ENCODE results near the gene TMEM259.

Gene TMEM259

DNA sequence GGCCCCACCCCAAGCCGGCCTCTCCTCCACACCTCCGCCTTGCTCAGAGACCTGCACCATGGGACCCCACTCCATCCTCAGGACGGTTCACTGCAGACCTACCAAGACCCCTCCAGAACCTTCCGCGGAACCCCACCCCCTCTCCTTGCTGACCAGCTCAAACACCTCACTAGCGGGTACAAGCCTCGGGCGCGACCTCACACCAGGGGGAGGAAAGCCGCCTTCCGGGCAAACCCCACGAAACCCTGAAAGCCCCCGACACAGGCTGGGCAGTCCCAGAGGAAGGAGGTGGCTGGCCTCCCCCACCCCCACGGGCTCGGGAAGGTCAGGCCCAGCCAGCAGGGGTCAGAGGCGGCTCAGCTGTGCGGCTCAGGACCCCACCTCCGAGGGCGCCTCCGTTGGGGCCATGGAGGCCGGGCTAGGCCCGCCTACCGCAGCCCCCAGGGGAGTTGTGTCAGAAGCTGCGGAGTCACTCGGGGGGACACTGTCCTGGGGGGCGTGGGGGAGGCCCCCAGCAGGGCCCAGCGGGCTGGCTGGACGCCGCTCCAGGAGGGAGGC is 10.9 kb downstream of the TMEM259 start:
- no peaks in the 10 kb centered on the region for H3K9me3 ChIP-seq (ENCODE audit: control insufficient read depth, low read depth, low read length)
- no peak overlapping the region for H3K9ac ChIP-seq (ENCODE audit: low read length)
- no peaks in the 10 kb centered on the region for H3K4me1 ChIP-seq (ENCODE audit: control insufficient read depth, low read depth, low read length)
- H3K27ac ChIP-seq (ENCODE audit: low read length) = no peak overlapping the region
- no peaks in the 10 kb centered on the region for H3K27me3 ChIP-seq (ENCODE audit: control insufficient read depth, insufficient read depth, low read length)
- H3K36me3 ChIP-seq (ENCODE audit: control insufficient read depth, low read depth, low read length) = peaks cover 12% of the 10 kb centered on the region
- no peak overlapping the region for H3K4me3 ChIP-seq (ENCODE audit: low read length)

DNA sequence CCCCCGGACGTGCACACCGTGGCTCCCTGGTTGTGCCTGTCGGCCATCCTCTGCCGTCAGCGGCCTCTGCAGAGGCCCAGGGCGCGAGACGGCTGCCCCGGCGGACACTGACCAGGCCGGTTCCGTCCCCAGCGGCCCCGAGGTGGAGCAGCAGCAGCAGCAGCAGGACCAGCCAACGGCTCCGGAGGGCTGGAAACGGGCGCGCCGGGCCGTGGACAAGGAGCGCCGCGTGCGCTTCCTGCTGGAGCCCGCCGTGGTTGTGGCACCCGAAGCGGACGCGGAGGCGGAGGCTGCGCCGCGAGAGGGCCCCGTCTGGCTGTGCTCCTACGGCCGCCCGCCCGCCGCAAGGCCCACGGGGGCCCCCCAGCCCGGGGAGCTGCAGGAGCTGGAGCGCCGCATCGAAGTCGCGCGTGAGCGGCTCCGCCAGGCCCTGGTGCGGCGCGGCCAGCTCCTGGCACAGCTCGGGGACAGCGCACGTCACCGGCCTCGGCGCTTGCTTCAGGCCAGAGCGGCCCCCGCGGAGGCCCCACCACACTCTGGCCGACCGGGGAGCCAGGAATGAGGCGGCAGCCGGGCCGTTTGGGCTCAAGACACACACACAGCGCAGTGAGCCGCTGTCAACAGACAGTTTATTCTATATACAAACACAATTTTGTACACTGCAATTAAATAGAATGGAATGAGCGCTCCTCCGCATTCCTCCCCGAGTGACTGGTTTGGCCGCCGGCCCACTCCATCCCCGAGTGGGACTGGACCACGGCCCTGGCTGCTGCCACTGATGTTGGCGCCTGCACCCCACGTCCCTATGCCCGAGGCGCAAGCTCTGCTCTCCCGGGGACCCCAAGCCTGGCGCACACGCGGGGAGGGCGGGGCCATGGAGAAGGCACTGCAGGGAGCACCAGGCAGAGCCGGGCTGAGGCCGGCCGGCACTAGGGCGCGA is 11.6 kb downstream of the TMEM259 start:
- H3K36me3 ChIP-seq (ENCODE audit: control insufficient read depth, low read depth, low read length) = peaks cover 12% of the 10 kb centered on the region
- no peaks in the 10 kb centered on the region for H3K9me3 ChIP-seq (ENCODE audit: control insufficient read depth, low read depth, low read length)
- H3K27ac ChIP-seq (ENCODE audit: low read length) = no peak overlapping the region
- H3K27me3 ChIP-seq (ENCODE audit: control insufficient read depth, insufficient read depth, low read length) = no peaks in the 10 kb centered on the region
- no peak overlapping the region for H3K9ac ChIP-seq (ENCODE audit: low read length)
- no peaks in the 10 kb centered on the region for H3K4me1 ChIP-seq (ENCODE audit: control insufficient read depth, low read depth, low read length)
- H3K4me3 ChIP-seq (ENCODE audit: low read length) = no peak overlapping the region

DNA sequence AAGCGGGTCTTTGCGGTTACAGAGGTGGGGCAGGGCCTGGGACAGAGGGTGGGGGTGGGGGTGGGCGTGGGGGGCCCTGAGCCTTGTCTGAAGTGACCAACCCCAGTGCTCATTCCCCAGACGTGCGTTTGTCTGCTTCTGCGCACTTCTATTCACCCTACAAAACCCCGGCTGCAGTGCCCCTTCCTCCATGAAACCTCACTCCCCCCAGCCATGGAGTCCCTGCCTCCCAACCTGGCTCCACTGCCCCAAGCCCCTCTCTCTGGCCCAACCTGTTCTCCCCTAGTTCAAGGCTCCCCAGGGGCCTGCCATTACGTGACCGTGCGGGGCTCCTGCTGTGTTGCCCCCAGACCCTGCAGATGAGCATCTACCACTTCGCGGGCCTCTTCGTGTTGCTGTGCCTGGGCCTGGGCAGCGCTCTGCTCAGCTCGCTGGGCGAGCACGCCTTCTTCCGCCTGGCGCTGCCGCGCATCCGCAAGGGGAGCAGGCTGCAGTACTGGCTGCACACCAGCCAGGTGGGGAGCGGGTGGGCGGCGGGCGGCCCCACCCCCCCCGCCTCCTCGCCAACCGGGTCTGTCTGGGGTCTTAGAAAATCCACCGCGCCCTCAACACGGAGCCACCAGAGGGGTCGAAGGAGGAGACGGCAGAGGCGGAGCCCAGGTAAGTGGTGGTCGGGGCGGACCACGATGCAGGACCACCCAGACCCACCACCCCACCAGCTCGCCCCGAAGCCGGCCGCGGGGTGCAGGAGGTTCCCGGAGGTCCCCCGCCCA is 12.5 kb downstream of the TMEM259 start:
- Histone ChIP-seq H3K27me3 (ENCODE audit: control insufficient read depth, insufficient read depth, low read length) (no peaks in the 10 kb centered on the region), H3K4me1 (ENCODE audit: control insufficient read depth, low read depth, low read length) (no peaks in the 10 kb centered on the region), H3K27ac (ENCODE audit: low read length) (no peak overlapping the region), H3K4me3 (ENCODE audit: low read length) (no peak overlapping the region), H3K9ac (ENCODE audit: low read length) (no peak overlapping the region), H3K9me3 (ENCODE audit: control insufficient read depth, low read depth, low read length) (no peaks in the 10 kb centered on the region), H3K36me3 (ENCODE audit: control insufficient read depth, low read depth, low read length) (peaks cover 5% of the 10 kb centered on the region)

DNA sequence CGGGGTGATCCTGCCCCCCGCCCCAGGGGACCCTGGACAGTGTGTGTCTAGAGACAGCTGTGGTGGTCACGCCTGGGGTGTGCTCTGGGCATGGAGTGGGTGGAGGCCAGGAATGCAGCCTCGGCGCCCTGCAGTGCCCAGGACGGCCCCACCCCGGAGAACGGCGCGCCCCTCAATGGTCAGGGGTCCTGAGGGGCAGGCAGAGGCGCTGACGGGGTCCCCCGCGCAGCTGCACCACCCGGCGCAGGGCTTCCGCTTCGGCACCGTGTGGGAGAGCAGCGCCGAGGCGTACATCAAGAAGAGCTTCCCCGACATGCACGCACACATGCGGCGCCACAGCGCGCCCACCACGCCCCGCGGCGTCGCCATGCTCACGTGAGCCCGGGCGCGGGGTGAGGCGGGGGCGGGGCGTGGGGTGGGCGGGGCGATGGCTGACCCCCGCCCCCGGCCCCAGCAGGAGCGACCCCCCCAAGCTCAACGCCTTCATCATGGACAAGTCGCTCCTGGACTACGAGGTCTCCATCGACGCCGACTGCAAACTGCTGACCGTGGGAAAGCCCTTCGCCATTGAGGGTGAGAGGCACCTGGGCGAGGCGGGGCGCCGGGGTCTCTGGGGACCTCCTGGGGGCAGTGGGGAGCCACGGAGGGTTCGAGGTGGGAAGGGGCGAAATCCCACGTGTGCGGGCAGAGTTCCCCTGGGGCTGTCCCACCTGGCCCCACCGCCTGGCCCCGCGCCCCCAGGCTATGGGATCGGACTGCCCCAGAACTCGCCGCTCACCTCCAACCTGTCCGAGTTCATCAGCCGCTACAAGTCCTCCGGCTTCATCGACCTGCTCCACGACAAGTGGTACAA is 13.3 kb downstream of the TMEM259 start:
- no peak overlapping the region for H3K9ac ChIP-seq (ENCODE audit: low read length)
- H3K36me3 ChIP-seq (ENCODE audit: control insufficient read depth, low read depth, low read length) = peaks cover 3% of the 10 kb centered on the region
- no peaks in the 10 kb centered on the region for H3K4me1 ChIP-seq (ENCODE audit: control insufficient read depth, low read depth, low read length)
- no peak overlapping the region for H3K4me3 ChIP-seq (ENCODE audit: low read length)
- H3K27ac ChIP-seq (ENCODE audit: low read length) = no peak overlapping the region
- H3K9me3 ChIP-seq (ENCODE audit: control insufficient read depth, low read depth, low read length) = no peaks in the 10 kb centered on the region
- H3K27me3 ChIP-seq (ENCODE audit: control insufficient read depth, insufficient read depth, low read length) = no peaks in the 10 kb centered on the region

DNA sequence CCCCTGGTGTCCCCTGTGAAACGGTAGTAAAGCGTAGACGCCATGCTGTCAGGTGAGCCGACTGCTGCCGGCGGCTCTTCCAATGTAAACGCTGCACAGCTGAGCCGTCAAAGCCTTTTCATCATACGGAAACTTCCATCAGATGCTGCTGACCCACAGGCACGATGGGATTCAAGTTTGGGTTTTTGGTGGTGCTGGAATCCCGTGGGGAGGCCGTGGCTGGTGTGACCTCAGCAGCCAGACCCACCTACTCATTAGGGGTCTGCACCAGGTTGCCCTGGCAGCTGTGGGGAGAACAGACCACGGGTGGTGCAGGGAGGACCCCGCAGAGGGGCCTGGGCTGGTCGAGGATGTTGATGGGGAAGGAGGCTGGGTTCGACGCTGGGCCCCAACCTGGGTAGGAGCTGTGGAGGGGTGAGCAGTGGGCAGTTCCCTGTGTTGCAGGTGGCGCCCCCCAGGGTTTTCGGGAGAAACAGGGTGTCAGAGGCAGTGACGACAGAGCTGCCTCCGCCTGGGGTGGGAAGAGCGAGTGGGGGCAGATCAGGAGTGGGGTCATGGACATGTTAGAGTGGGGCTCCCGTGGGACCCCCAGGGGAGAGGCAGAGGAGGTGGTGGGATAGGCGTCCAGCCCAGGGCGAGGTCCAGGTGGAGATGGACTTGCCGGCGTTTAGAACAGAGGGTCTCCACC is 14.1 kb downstream of the TMEM259 start:
- no peak overlapping the region for H3K9ac ChIP-seq (ENCODE audit: low read length)
- peaks cover 3% of the 10 kb centered on the region for H3K36me3 ChIP-seq (ENCODE audit: control insufficient read depth, low read depth, low read length)
- no peaks in the 10 kb centered on the region for H3K27me3 ChIP-seq (ENCODE audit: control insufficient read depth, insufficient read depth, low read length)
- H3K4me3 ChIP-seq (ENCODE audit: low read length) = no peak overlapping the region
- no peak overlapping the region for H3K27ac ChIP-seq (ENCODE audit: low read length)
- no peaks in the 10 kb centered on the region for H3K4me1 ChIP-seq (ENCODE audit: control insufficient read depth, low read depth, low read length)
- H3K9me3 ChIP-seq (ENCODE audit: control insufficient read depth, low read depth, low read length) = no peaks in the 10 kb centered on the region

DNA sequence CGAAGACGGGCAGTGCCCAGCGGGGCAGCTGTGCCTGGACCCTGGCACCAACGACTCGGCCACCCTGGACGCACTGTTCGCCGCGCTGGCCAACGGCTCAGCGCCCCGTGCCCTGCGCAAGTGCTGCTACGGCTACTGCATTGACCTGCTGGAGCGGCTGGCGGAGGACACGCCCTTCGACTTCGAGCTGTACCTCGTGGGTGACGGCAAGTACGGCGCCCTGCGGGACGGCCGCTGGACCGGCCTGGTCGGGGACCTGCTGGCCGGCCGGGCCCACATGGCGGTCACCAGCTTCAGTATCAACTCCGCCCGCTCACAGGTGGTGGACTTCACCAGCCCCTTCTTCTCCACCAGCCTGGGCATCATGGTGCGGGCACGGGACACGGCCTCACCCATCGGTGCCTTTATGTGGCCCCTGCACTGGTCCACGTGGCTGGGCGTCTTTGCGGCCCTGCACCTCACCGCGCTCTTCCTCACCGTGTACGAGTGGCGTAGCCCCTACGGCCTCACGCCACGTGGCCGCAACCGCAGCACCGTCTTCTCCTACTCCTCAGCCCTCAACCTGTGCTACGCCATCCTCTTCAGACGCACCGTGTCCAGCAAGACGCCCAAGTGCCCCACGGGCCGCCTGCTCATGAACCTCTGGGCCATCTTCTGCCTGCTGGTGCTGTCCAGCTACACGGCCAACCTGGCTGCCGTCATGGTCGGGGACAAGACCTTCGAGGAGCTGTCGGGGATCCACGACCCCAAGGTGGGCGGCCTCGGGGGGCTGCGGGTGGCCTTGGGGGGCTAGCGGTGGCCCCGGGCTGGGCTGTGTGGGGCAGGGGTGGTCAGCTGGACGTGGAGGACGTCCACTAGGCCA is 15.9 kb downstream of the TMEM259 start:
- Histone ChIP-seq H3K27ac (ENCODE audit: low read length) (no peak overlapping the region), H3K4me1 (ENCODE audit: control insufficient read depth, low read depth, low read length) (no peaks in the 10 kb centered on the region), H3K4me3 (ENCODE audit: low read length) (no peak overlapping the region), H3K9ac (ENCODE audit: low read length) (no peak overlapping the region), H3K36me3 (ENCODE audit: control insufficient read depth, low read depth, low read length) (peaks cover 3% of the 10 kb centered on the region), H3K27me3 (ENCODE audit: control insufficient read depth, insufficient read depth, low read length) (peaks cover 12% of the 10 kb centered on the region), H3K9me3 (ENCODE audit: control insufficient read depth, low read depth, low read length) (no peaks in the 10 kb centered on the region)

DNA sequence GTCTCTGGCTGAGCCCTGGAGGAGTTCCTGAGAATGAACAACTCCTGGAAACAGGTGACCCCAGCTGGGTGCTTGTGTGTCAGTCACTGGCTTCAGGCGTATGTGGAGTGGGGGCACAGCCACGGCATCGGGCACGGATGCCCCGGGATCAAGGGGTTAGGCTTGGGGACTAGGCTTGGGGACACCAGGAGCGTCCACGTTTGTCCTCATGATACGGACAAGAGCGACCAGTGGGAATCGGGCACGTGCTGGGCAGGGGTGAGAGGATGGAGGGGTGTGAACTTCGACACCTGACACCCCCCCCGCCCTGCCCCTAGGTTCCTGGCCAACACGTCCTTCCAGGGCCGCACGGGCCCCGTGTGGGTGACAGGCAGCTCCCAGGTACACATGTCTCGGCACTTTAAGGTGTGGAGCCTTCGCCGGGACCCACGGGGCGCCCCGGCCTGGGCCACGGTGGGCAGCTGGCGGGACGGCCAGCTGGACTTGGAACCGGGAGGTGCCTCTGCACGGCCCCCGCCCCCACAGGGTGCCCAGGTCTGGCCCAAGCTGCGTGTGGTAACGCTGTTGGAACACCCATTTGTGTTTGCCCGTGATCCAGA is 16.6 kb downstream of the TMEM259 start:
- no peaks in the 10 kb centered on the region for H3K4me1 ChIP-seq (ENCODE audit: control insufficient read depth, low read depth, low read length)
- peaks cover 15% of the 10 kb centered on the region for H3K27me3 ChIP-seq (ENCODE audit: control insufficient read depth, insufficient read depth, low read length)
- H3K9ac ChIP-seq (ENCODE audit: low read length) = no peak overlapping the region
- no peaks in the 10 kb centered on the region for H3K9me3 ChIP-seq (ENCODE audit: control insufficient read depth, low read depth, low read length)
- no peaks in the 10 kb centered on the region for H3K36me3 ChIP-seq (ENCODE audit: control insufficient read depth, low read depth, low read length)
- H3K27ac ChIP-seq (ENCODE audit: low read length) = no peak overlapping the region
- no peak overlapping the region for H3K4me3 ChIP-seq (ENCODE audit: low read length)

DNA sequence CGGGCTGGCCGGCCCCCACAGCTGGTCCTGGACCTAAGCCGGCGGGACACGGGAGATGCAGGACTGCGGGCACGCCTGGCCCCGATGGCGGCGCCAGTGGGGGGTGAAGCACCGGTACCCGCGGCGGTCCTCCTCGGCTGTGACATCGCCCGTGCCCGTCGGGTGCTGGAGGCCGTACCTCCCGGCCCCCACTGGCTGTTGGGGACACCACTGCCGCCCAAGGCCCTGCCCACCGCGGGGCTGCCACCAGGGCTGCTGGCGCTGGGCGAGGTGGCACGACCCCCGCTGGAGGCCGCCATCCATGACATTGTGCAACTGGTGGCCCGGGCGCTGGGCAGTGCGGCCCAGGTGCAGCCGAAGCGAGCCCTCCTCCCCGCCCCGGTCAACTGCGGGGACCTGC is 17.6 kb downstream of the TMEM259 start:
- no peak overlapping the region for H3K27ac ChIP-seq (ENCODE audit: low read length)
- H3K4me1 ChIP-seq (ENCODE audit: control insufficient read depth, low read depth, low read length) = no peaks in the 10 kb centered on the region
- H3K9ac ChIP-seq (ENCODE audit: low read length) = no peak overlapping the region
- no peaks in the 10 kb centered on the region for H3K36me3 ChIP-seq (ENCODE audit: control insufficient read depth, low read depth, low read length)
- H3K4me3 ChIP-seq (ENCODE audit: low read length) = no peak overlapping the region
- H3K9me3 ChIP-seq (ENCODE audit: control insufficient read depth, low read depth, low read length) = no peaks in the 10 kb centered on the region
- H3K27me3 ChIP-seq (ENCODE audit: control insufficient read depth, insufficient read depth, low read length) = peaks cover 25% of the 10 kb centered on the region

DNA sequence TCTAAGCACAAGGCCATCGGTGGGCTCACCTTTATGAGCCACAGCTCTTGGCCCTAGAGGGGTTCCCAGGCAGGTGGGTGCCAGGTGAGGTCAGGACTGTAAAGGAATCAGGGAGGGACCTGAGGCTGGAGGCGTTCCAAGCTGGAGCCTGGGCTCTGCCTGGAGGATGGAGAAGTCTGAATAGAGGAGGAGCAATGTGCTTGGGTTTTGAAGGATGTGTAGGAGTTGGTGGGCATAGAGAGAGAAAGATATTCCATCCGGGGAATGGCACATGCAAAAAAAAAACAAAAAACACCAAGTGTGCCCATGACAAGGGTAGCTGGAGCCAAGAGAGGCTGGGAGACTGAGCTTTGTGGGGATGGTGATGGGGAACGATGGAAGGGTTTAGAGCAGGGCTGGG is 18.3 kb downstream of the TMEM259 start:
- Histone ChIP-seq H3K9me3 (ENCODE audit: control insufficient read depth, low read depth, low read length) (no peaks in the 10 kb centered on the region), H3K27me3 (ENCODE audit: control insufficient read depth, insufficient read depth, low read length) (peaks cover 32% of the 10 kb centered on the region)

More for the DNA sequence above, 18.3 kb downstream of the TMEM259 start:
- Histone ChIP-seq H3K36me3 (ENCODE audit: control insufficient read depth, low read depth, low read length) (no peaks in the 10 kb centered on the region), H3K9ac (ENCODE audit: low read length) (no peak overlapping the region), H3K4me1 (ENCODE audit: control insufficient read depth, low read depth, low read length) (no peaks in the 10 kb centered on the region), H3K4me3 (ENCODE audit: low read length) (no peak overlapping the region), H3K27ac (ENCODE audit: low read length) (no peak overlapping the region)
